Measurements from ENCODE around the gene ELOVL7. TPM values are rescaled to one million over a fixed set of nuclear protein-coding genes. Genes with fewer than 3 reads are reported as not detected.

Gene ELOVL7
- total RNA-seq, 3 donors from 2014 or later (not counting 1 experiment from before 2014, with no cell fraction given): 0.48 to 4.2 (median 2.6) TPM

- no peak overlapping the region for H3K27ac ChIP-seq (ENCODE audit: low read length)
- DNase-seq: no peak
- H3K27ac Mint-ChIP-seq: no peak overlapping the region
- intact Hi-C loops (cut with micrococcal nuclease): no loop called here
- H3K27me3 Mint-ChIP-seq (ENCODE audit: low read depth in 2 of 2): peaks cover 0 to 5% of the 10 kb centered on the region in 2 donors
- H3K4me1 ChIP-seq (ENCODE audit: control insufficient read depth, insufficient read depth, low read length): no peaks in the 10 kb centered on the region
- H3K36me3 ChIP-seq (ENCODE audit: control insufficient read depth, insufficient read depth, low read length): no peaks in the 10 kb centered on the region
- H3K9me3 ChIP-seq (ENCODE audit: control insufficient read depth, insufficient read depth, low read length): no peaks in the 10 kb centered on the region
- H3K36me3 Mint-ChIP-seq: no peaks in the 10 kb centered on the region
- no peak overlapping the region for H3K4me3 ChIP-seq (ENCODE audit: low read length)
- no peak overlapping the region for H3K4me3 Mint-ChIP-seq
- TF ChIP-seq CTCF (IDR thresholded peaks at IDR 0.05): no peak
- H3K27me3 ChIP-seq (ENCODE audit: control insufficient read depth, insufficient read depth, low read length): no peaks in the 10 kb centered on the region
- no peaks in the 10 kb centered on the region for H3K4me1 Mint-ChIP-seq
- no peaks in the 10 kb centered on the region for H3K9me3 Mint-ChIP-seq
- ATAC-seq: no peak
These were observed 13.4 kb downstream of the ELOVL7 start for GRCh38 chr5:60830581-60831127.

DNA sequence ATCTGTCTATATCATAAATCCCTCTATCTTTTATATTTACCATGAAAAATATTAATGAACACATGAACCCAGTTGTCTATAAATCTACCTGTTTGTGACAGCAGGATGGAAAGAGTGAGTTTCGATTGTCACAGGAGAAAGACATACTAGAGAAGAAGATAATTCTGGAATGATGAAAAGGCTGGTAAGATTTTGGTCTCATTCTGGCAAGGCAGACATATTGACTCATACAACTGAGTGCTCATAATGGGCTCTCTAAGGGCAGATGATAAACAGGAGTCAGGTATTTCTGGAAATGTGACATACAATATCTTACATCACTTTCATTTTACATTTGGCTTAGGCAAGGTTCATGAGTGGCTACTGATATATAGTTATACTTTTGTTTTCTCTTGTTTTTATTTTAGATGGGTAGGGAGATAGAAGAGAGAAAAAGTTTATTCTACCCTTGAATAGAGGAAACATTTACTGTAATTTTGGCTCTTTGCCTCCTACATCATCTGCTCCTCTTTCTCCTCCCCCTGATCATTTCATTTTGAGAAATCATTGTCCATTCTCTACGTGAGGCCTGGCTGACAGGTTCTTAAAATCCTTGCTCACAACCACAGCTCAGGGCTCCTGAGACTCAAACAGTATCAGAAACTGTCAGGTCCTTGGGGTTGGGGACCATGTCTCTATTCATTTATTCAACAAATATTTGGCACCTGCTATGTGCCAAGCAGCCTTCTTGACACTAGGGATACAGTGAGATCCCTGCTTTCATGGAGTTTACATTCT, 14.4 kb downstream of the ELOVL7 start:
- intact Hi-C loops (cut with micrococcal nuclease): no loop called here
- no peaks in the 10 kb centered on the region for H3K9me3 ChIP-seq (ENCODE audit: control insufficient read depth, insufficient read depth, low read length)
- no peak overlapping the region for H3K27ac ChIP-seq (ENCODE audit: low read length)
- no peak for TF ChIP-seq CTCF (IDR thresholded peaks at IDR 0.05)
- H3K4me1 Mint-ChIP-seq: no peaks in the 10 kb centered on the region
- WGBS (ENCODE audit: insufficient coverage): 79% methylated on average over 2 of the region's 2 CpGs
- peaks cover 0 to 3% of the 10 kb centered on the region in 2 donors for H3K27me3 Mint-ChIP-seq (ENCODE audit: low read depth in 2 of 2)
- ATAC-seq (no peak), DNase-seq (no peak)
- no peak overlapping the region for H3K27ac Mint-ChIP-seq
- H3K4me1 ChIP-seq (ENCODE audit: control insufficient read depth, insufficient read depth, low read length): no peaks in the 10 kb centered on the region
- H3K4me3 Mint-ChIP-seq: no peak overlapping the region
- no peaks in the 10 kb centered on the region for H3K27me3 ChIP-seq (ENCODE audit: control insufficient read depth, insufficient read depth, low read length)
- H3K36me3 Mint-ChIP-seq: no peaks in the 10 kb centered on the region
- H3K9me3 Mint-ChIP-seq: no peaks in the 10 kb centered on the region
- no peaks in the 10 kb centered on the region for H3K36me3 ChIP-seq (ENCODE audit: control insufficient read depth, insufficient read depth, low read length)
- no peak overlapping the region for H3K4me3 ChIP-seq (ENCODE audit: low read length)

- intact Hi-C loops (cut with micrococcal nuclease): no loop called here
These were observed 16.9 kb downstream of the ELOVL7 start for GRCh38 chr5:60827201-60827600.

More at GRCh38 chr5:60827201-60827600, 16.9 kb downstream of the ELOVL7 start:
- DNase-seq (no peak), ATAC-seq (no peak)
- H3K4me3 Mint-ChIP-seq: no peak overlapping the region
- H3K4me1 Mint-ChIP-seq: no peaks in the 10 kb centered on the region
- Histone ChIP-seq H3K27ac (ENCODE audit: low read length) (no peak overlapping the region), H3K9me3 (ENCODE audit: control insufficient read depth, insufficient read depth, low read length) (no peaks in the 10 kb centered on the region), H3K4me1 (ENCODE audit: control insufficient read depth, insufficient read depth, low read length) (no peaks in the 10 kb centered on the region), H3K4me3 (ENCODE audit: low read length) (no peak overlapping the region), H3K36me3 (ENCODE audit: control insufficient read depth, insufficient read depth, low read length) (no peaks in the 10 kb centered on the region), H3K27me3 (ENCODE audit: control insufficient read depth, insufficient read depth, low read length) (no peaks in the 10 kb centered on the region)
- H3K27me3 Mint-ChIP-seq (ENCODE audit: low read depth in 2 of 2): peaks cover 0 to 3% of the 10 kb centered on the region in 2 donors
- no peaks in the 10 kb centered on the region for H3K36me3 Mint-ChIP-seq
- no peak overlapping the region for H3K27ac Mint-ChIP-seq
- no peak for TF ChIP-seq CTCF (IDR thresholded peaks at IDR 0.05)
- no peaks in the 10 kb centered on the region for H3K9me3 Mint-ChIP-seq
- WGBS (ENCODE audit: insufficient coverage): no CpG with 5 or more reads among the region's 1 CpG

All from natural killer cell (primary cell).